PFSK-1 (cell line): Measurements from ENCODE around the gene CNOT1.

ENCODE experiments used
- FOXP2 ChIP-seq: optimal IDR thresholded peaks from 2 replicates; pipeline ENCODE3; 2011; ENCODE audit warnings: borderline replicate concordance, control low read depth, inconsistent platforms; ENCODE audit not compliant: insufficient read depth; ENCODE audit errors: extremely low read length, extremely low read depth
- POLR2AphosphoS5 ChIP-seq: IDR thresholded peaks from 2 replicates; pipeline ENCODE4 v1.6.1; 2012; ENCODE audit warnings: low read depth, mild to moderate bottlenecking, control low read depth, low read length, moderate library complexity
- REST ChIP-seq, 2 experiments: IDR thresholded peaks; 2 replicates each; pipeline versions ENCODE4 v1.6.1 to v1.8.0; 2011 to 2012; ENCODE audit warnings: low read depth in 2 of 2, low read length in 2 of 2, control low read depth in 1 of 2, inconsistent platforms in 1 of 2, mild to moderate bottlenecking in 1 of 2, moderate library complexity in 1 of 2; ENCODE audit not compliant: insufficient read depth in 1 of 2
- SIN3A ChIP-seq: IDR thresholded peaks from 2 replicates; pipeline ENCODE4 v1.6.1; 2012; ENCODE audit warnings: mild to moderate bottlenecking, low read length, moderate library complexity, borderline replicate concordance; ENCODE audit not compliant: insufficient read depth
- TAF1 ChIP-seq: IDR thresholded peaks from 2 replicates; pipeline ENCODE4 v1.6.1; 2012; ENCODE audit warnings: low read length, control low read depth, borderline replicate concordance; ENCODE audit not compliant: insufficient read depth

DNA sequence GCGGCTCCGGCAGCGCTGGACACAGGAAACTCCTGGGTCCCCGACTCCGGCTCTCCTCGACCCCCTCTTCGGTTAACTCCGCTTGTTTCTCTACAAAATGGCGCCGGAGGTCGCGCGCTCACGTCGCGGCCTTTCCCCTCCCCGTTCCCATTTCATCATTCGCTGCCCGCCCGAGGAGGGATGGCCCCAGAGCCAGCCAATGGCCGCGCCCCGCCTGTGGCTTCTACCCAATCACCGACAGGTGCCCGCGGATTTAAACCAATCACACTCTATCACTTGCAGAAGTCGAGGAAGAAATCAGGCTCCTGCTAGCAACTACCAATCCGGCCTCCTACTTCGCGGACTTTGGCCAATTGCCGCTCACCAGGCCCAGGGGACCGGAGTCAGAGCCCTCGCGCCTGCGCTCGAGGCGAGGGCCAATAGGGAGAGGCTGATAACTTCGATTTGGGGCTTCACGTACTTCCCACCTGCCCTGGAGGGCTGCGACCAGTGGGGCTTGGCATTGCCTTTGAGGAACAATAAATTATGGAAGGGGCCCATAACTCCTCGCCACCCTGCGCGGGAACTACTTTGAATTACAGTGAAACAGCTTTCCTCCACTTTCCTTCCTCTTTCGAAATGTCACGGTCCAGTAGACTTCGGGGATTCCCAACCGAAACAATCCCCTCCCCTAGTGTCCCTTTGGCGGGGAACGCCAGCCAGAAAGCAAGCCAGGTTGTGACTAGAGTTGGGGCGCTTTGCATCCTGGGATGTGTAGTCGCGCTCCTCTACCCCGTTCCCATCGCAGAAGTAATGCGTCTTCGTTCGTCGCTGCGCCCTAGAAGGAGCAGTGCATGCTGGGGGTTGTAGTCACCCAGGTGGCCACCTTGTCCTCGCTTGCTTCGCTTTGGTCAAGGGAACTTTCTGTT lies at the start of gene CNOT1:
- peak; percentile 79 for TF ChIP-seq POLR2AphosphoS5
- no peak for TF ChIP-seq SIN3A
- TF ChIP-seq REST (IDR thresholded peaks at IDR 0.05; ENCODE audit: insufficient read depth in 1 of 2, low read depth in 2 of 2, low read length in 2 of 2) = 0 out of 4 replicates have a peak, but pooled peaks of 1 of the 2 experiments have one; percentile 23
- peak; percentile 61; the same call in 1 of the 2 replicates for TF ChIP-seq TAF1
- TF ChIP-seq FOXP2 = peak; percentile 19
